ENCODE data around the gene HIF3A.

Gene HIF3A

GRCh38 chr19:46386996-46387712 is 90.3 kb downstream of the HIF3A start:
- no peak for DNase-seq

DNA sequence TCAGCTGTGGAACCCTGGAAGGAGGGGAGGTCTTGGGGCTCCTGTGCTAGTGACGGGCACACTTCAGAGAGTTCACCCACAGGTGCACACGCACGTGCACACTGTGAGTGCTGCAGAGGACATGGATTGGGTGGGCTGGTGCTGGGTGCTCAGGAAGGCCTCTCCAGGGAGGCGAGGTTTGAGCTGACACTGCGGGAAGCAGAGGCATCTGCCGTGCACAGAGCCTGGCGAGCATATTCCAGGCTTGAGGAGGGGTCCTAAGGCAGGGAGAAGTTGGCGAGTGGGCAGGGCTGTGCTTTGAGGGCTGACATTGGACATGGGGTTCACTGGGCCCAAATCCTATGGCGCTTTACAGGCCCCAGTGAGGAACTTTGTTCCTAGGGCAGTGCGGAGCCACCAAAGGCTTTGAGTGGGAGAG is 90.9 kb downstream of the HIF3A start:
- DNase-seq, result no peak

DNA sequence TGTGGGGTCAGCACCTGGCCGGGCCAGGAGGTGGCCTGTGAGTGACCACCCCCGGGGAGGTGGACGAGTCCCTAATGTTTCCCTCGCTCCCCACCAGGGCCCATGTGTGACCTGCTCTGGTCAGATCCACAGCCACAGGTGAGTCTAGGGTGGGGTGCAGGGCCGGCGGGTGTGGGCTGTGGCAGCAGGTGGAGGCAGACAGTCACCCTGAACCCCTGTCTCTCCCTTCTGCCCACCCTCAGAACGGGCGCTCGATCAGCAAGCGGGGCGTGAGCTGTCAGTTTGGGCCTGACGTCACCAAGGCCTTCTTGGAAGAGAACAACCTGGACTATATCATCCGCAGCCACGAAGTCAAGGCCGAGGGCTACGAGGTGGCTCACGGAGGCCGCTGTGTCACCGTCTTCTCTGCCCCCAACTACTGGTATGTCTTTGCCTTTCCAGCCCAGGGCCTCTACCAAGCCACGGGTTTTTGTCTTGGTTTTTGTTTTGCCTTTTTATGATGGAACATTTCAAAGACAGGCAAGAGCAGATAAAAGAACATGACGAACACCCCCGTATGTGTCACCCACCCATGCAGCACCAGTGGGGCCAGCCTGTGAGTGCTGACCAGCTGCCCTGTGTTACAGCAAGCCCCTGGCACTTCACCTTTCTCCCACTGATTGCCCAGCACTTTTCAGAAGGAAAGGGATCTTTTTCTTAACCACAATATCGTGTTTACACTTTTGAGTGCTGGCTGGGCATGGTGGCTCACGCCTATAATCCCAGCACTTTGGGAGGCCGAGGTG is 91.7 kb downstream of the HIF3A start:
- DNase-seq, result no peak

- no peak for DNase-seq
These were observed 93.4 kb downstream of the HIF3A start for GRCh38 chr19:46390121-46390858.

DNA sequence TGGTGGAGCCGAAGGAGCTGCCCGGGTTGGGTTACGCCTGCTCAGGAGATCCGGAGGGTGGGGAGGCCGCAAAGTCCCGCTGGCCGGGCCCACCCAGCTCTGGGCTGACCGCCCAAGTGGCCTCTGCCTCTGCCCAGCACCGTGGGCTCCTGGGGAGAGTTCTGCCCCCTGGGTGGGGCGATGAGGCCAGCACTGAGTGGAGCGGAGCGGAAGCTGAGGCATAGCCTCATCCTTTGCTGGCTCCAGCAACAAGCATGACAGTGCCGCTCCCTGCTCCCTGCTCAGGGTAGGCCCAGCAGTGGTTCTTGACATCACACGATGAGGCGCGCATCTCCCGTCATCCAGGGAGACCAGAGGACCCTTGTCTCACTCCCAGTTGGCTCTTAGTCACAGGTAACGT is 94.0 kb downstream of the HIF3A start:
- no peak for DNase-seq

DNA sequence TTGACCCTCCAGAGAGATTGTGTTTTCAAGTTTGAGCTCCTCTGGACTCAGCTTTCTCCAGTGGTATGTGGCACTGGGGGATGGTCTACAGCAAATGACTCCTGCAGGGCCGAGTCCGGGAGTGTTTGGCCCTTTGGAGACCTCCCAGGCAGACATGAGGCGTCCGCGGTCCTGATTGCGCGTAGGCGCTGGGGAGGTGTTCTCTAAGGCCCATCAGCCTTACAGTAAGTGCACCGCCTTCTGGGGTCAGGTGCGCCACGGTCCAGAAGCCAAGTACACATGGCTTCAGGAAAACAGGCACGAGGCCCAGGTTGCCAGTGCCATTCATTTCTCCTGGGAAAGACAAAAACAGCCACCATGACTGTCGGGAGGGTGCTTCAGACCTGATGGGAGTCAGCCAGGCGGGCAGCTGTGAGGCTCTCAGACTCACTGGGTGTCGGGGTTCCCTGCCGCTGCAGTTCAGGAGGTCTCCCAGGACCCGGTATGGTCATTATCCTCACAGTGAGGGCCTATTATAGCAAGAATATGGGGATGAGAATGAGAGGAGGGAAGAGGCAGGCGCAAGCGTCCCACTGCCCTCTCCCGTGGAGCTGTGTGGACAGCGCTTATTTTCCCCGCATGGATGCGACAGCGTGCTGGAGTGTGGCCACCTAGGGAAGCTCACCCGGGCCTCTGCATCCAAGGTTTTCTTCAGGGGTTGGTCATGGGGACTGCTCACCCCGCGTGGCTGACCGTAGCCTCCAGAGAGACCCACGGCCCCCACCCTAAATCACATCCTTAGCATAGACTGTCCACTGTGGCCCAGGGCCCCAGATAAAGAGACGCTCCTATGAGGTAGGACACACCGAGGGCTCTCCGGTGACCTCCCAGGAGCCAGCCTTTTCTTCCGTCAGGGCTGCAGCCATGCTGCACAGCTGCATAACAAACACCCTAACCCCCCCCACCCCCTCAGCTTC is 94.7 kb downstream of the HIF3A start:
- DNase-seq, result no peak

- no peak for DNase-seq
These were observed 95.5 kb downstream of the HIF3A start for GRCh38 chr19:46392252-46392801.

DNA sequence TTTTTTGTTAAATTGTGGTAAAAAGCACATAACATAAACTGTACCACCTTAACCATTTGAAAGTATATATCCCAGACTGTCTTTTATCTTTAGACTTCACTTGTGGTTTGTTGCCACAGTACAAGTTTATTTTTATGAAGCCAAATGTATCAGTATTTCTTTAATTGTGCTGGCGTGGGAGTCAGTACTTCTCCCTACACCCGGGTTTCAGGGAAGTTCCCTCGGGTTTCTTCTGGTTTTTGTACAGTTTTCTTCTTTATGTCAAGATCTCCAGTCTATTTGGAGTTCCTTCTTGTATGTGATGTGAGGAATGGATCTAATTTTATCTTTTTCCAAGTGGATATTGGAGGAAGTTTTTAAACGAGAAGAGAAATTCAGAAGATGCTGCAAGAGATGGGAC is 96.0 kb downstream of the HIF3A start:
- no peak for DNase-seq

All from CD4-positive, alpha-beta T cell treated with Interleukin-12 subunit alpha and Interleukin-12 subunit beta, for 1 hour (primary cell).